Panc1 (cell line): ENCODE measurements around the gene ENTPD8. TPM values are rescaled to one million over a fixed set of nuclear protein-coding genes. Genes with fewer than 3 reads are reported as not detected.

Source experiments
- ATAC-seq: fragments of 200-7000 bp; cut with Tn5 transposase; 2 replicates; pipeline ENCODE4 v1.9.1; 2020; ENCODE audit warnings: mild to moderate bottlenecking, moderate library complexity
- BruUV-seq: library from RNA; stranded (reverse); fragments of 400-500 nt; replicated peaks from 2 replicates; lab custom pipeline; 2021; lab: Mats Ljungman, UMichigan
- CTCF ChIA-PET: fragments of 300-600 bp; sonication (Branson Sonifier 250); formaldehyde crosslinking; loops from one replicate; lab custom pipeline; 2022; ENCODE audit warnings: antibody characterized with exemption; lab: Charles Lee
- POLR2A ChIA-PET: fragments of 300-600 bp; sonication (Branson Sonifier 250); formaldehyde crosslinking; loops from one replicate; lab custom pipeline; 2022; ENCODE audit warnings: antibody characterized with exemption; lab: Charles Lee
- DNase-seq: peaks from one replicate; pipeline ENCODE4 v3.0.0-alpha.2; 2010; ENCODE audit warnings: low read depth, low spot score
- H3K27ac ChIP-seq: 2 replicates; pipeline ENCODE4 v1.5.1; 2011; ENCODE audit warnings: mild to moderate bottlenecking, low read length, inconsistent platforms
- H3K27me3 ChIP-seq: fragments of 200-500 bp; sonication (Bioruptor generic); 2 replicates; pipeline ENCODE4 v1.6.0; 2014; ENCODE audit warnings: low read length, inconsistent platforms; ENCODE audit not compliant: control insufficient read depth, insufficient read depth
- H3K36me3 ChIP-seq: fragments of 200-500 bp; sonication (Bioruptor generic); 2 replicates; pipeline ENCODE4 v1.5.1; 2014; ENCODE audit warnings: inconsistent platforms, mild to moderate bottlenecking, low read length, moderate library complexity; ENCODE audit not compliant: control insufficient read depth, insufficient read depth
- H3K4me1 ChIP-seq: 2 replicates; pipeline ENCODE4 v1.5.1; 2011; ENCODE audit warnings: inconsistent platforms, mild to moderate bottlenecking, low read length, moderate library complexity; ENCODE audit not compliant: control insufficient read depth, insufficient read depth
- H3K4me3 ChIP-seq, 2 experiments: 2 replicates each; pipeline ENCODE4 v1.5.1; 2011 to 2012; ENCODE audit warnings: low read depth in 2 of 2, low read length in 2 of 2, mild to moderate bottlenecking in 2 of 2, inconsistent platforms in 1 of 2, moderate library complexity in 1 of 2
- H3K9me3 ChIP-seq: fragments of 200-500 bp; sonication (Bioruptor generic); 2 replicates; pipeline ENCODE4 v1.5.1; 2014; ENCODE audit warnings: low read depth, mild to moderate bottlenecking, inconsistent platforms, low read length, moderate library complexity; ENCODE audit not compliant: control insufficient read depth, insufficient read depth
- POLR2AphosphoS5 ChIP-seq: IDR thresholded peaks from 2 replicates; pipeline ENCODE4 v1.6.1; 2012; ENCODE audit warnings: mild to moderate bottlenecking, low read depth, low read length, moderate library complexity
- SIN3A ChIP-seq: IDR thresholded peaks from 2 replicates; pipeline ENCODE4 v1.6.1; 2012; ENCODE audit warnings: low read depth, mild to moderate bottlenecking, low read length, moderate library complexity, borderline replicate concordance; ENCODE audit not compliant: insufficient read depth
- TCF7L2 ChIP-seq: IDR thresholded peaks from 2 replicates; pipeline ENCODE4 v1.6.1; 2011; ENCODE audit warnings: mild to moderate bottlenecking, low read depth, low read length, inconsistent platforms
- in situ Hi-C: cut with HindIII; loops from 2 replicates; pipeline ENCODE4 v1.10.0; 2016; ENCODE audit warnings: low sequenced_read_pairs, low pct_unique_long_range_greater_than_20kb
- intact Hi-C: fragments of 100-400 bp; cut with micrococcal nuclease; formaldehyde crosslinking; loops from one replicate; pipeline ENCODE4 v1.10.0; 2022; ENCODE audit not compliant: unreplicated experiment
- total RNA-seq: library from RNA; stranded (reverse); gene quantifications from one replicate; pipeline ENCODE4 v1.2.1, GENCODE V29; 2021; ENCODE audit not compliant: unreplicated experiment
- TF ChIP-seq, protein P1 (sequence below), 2 experiments: IDR thresholded peaks; 2 replicates each; pipeline ENCODE4 v1.6.1; 2011 to 2012; ENCODE audit warnings: low read depth in 2 of 2, control low read depth in 1 of 2, low read length in 1 of 2, mild to moderate bottlenecking in 1 of 2, moderate library complexity in 1 of 2; ENCODE audit not compliant: insufficient read depth in 1 of 2
- TF ChIP-seq, protein P2 (sequence below): fragments of 450-650 bp; IDR thresholded peaks from 2 replicates; pipeline ENCODE4 v1.5.1; 2017; ENCODE audit warnings: mild to moderate bottlenecking

The ENTPD8 gene
- total RNA-seq, 1 experiment from 2014 or later: 3.9 TPM

- ChIA-PET CTCF (no interaction called here), POLR2A (no interaction called here)
- H3K9me3 ChIP-seq: no peaks in the 10 kb centered on the region
- in situ Hi-C loops: no loop called here
- no peak for DNase-seq
- no peak overlapping the region for H3K4me3 ChIP-seq
- H3K4me1 ChIP-seq: peaks cover 11% of the 10 kb centered on the region; the same call in 1 of the 2 replicates
- H3K36me3 ChIP-seq: no peaks in the 10 kb centered on the region
- BruUV-seq: no TSS peak
- TF ChIP-seq, protein P1, sequence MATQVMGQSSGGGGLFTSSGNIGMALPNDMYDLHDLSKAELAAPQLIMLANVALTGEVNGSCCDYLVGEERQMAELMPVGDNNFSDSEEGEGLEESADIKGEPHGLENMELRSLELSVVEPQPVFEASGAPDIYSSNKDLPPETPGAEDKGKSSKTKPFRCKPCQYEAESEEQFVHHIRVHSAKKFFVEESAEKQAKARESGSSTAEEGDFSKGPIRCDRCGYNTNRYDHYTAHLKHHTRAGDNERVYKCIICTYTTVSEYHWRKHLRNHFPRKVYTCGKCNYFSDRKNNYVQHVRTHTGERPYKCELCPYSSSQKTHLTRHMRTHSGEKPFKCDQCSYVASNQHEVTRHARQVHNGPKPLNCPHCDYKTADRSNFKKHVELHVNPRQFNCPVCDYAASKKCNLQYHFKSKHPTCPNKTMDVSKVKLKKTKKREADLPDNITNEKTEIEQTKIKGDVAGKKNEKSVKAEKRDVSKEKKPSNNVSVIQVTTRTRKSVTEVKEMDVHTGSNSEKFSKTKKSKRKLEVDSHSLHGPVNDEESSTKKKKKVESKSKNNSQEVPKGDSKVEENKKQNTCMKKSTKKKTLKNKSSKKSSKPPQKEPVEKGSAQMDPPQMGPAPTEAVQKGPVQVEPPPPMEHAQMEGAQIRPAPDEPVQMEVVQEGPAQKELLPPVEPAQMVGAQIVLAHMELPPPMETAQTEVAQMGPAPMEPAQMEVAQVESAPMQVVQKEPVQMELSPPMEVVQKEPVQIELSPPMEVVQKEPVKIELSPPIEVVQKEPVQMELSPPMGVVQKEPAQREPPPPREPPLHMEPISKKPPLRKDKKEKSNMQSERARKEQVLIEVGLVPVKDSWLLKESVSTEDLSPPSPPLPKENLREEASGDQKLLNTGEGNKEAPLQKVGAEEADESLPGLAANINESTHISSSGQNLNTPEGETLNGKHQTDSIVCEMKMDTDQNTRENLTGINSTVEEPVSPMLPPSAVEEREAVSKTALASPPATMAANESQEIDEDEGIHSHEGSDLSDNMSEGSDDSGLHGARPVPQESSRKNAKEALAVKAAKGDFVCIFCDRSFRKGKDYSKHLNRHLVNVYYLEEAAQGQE (IDR thresholded peaks at IDR 0.05; ENCODE audit: insufficient read depth in 1 of 2, low read depth in 2 of 2, low read length in 1 of 2): no peak
- TF ChIP-seq, protein P2, sequence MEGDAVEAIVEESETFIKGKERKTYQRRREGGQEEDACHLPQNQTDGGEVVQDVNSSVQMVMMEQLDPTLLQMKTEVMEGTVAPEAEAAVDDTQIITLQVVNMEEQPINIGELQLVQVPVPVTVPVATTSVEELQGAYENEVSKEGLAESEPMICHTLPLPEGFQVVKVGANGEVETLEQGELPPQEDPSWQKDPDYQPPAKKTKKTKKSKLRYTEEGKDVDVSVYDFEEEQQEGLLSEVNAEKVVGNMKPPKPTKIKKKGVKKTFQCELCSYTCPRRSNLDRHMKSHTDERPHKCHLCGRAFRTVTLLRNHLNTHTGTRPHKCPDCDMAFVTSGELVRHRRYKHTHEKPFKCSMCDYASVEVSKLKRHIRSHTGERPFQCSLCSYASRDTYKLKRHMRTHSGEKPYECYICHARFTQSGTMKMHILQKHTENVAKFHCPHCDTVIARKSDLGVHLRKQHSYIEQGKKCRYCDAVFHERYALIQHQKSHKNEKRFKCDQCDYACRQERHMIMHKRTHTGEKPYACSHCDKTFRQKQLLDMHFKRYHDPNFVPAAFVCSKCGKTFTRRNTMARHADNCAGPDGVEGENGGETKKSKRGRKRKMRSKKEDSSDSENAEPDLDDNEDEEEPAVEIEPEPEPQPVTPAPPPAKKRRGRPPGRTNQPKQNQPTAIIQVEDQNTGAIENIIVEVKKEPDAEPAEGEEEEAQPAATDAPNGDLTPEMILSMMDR: no peak
- TF ChIP-seq POLR2AphosphoS5: no peak
- no peak for TF ChIP-seq SIN3A
- H3K27me3 ChIP-seq: no peaks in the 10 kb centered on the region
- no peak overlapping the region for H3K27ac ChIP-seq
- ATAC-seq: no peak
- intact Hi-C loops: no loop called here
Measured at GRCh38 chr9:137477778-137478612, 36.8 kb upstream of the ENTPD8 start.

GRCh38 chr9:137476856-137477255 lies 35.7 kb upstream of the ENTPD8 start:
- no TSS peak for BruUV-seq
- no peaks in the 10 kb centered on the region for H3K36me3 ChIP-seq
- no peaks in the 10 kb centered on the region for H3K9me3 ChIP-seq
- ChIA-PET POLR2A (no interaction called here), CTCF (no interaction called here)
- H3K4me3 ChIP-seq: no peak overlapping the region
- H3K4me1 ChIP-seq: peaks cover 4% of the 10 kb centered on the region; the same call in 1 of the 2 replicates
- in situ Hi-C loops: no loop called here
- H3K27me3 ChIP-seq: no peaks in the 10 kb centered on the region
- no peak overlapping the region for H3K27ac ChIP-seq
- no peak for TF ChIP-seq TCF7L2
- TF ChIP-seq, protein P2: no peak
- TF ChIP-seq POLR2AphosphoS5: no peak
- TF ChIP-seq SIN3A: no peak
- TF ChIP-seq, protein P1 (IDR thresholded peaks at IDR 0.05; ENCODE audit: insufficient read depth in 1 of 2, low read depth in 2 of 2, low read length in 1 of 2): no peak
- no peak for DNase-seq
- intact Hi-C loops: no loop called here
- ATAC-seq: no peak
